ENCODE results near the gene CDKN2AIP.
"Not testable (repeated sequence)": the region's sequence is repeated elsewhere in the genome, so short reads cannot be mapped to it uniquely, and the experiment has no call there.

Gene CDKN2AIP

GRCh38 chr4:183449193-183449882, 4.9 kb downstream of the CDKN2AIP start:
- no peak for DNase-seq

DNA sequence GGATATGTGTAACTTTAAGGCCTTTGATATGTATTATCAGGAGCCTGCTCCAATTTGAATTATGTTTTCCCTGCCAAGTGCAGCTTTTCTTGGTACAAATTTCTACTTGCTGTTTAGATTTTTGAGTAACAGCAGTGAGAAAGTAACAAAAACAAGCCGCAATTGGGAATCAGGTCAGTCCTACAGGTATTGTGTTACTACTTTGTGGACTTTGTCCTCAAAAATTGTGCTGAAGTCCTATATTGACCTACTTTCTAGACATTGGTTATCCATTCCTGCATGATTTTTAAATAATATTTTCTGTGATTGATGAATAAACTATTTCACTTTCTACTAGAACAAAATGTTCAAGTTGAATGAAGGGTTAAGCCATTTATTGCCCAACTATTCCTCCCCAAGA, 5.7 kb downstream of the CDKN2AIP start:
- DNase-seq: no peak

- no peak for DNase-seq
These were observed 11.2 kb downstream of the CDKN2AIP start for GRCh38 chr4:183455431-183456195.

GRCh38 chr4:183458005-183458404, 13.6 kb downstream of the CDKN2AIP start:
- DNase-seq: no peak

GRCh38 chr4:183463903-183464619, 19.6 kb downstream of the CDKN2AIP start:
- DNase-seq: not testable (repeated sequence)

DNA sequence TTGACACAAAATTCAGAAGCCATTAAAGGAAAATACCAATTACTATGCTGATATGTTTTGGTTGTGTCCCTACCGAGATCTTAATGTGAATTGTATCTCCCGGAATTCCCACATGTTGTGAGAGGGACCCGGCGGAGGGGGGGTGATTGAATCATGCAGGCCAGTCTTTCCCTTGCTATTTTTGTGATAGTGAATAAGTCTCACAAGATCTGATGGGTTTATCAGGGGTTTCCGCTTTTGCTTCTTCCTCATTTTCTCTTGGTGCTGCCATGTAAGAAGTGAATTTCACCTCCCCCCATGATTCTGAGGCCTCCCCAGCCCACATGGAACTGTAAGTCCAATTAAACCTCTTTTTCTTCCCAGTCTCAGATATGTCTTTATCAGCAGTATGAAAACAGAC, 21.4 kb downstream of the CDKN2AIP start:
- DNase-seq: not testable (repeated sequence)

DNA sequence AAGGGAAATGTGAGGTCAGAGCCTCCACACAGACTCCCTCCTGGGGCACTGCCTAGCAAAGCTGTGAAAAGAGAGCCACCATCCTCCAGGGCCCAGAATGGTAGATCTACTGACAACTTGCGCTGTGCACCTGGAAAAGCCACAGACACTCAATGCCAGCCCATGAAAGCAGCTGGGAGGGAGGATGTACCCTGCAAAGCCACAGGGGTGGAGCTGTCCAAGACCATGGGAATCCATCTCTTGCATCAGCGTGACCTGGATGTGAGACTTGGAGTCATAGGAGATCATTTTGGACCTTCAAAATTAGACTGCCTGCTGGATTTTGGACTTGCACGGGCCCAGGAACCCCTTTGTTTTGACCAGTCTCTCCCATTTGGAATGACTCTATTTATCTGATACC, 22.8 kb downstream of the CDKN2AIP start:
- DNase-seq: no peak

DNA sequence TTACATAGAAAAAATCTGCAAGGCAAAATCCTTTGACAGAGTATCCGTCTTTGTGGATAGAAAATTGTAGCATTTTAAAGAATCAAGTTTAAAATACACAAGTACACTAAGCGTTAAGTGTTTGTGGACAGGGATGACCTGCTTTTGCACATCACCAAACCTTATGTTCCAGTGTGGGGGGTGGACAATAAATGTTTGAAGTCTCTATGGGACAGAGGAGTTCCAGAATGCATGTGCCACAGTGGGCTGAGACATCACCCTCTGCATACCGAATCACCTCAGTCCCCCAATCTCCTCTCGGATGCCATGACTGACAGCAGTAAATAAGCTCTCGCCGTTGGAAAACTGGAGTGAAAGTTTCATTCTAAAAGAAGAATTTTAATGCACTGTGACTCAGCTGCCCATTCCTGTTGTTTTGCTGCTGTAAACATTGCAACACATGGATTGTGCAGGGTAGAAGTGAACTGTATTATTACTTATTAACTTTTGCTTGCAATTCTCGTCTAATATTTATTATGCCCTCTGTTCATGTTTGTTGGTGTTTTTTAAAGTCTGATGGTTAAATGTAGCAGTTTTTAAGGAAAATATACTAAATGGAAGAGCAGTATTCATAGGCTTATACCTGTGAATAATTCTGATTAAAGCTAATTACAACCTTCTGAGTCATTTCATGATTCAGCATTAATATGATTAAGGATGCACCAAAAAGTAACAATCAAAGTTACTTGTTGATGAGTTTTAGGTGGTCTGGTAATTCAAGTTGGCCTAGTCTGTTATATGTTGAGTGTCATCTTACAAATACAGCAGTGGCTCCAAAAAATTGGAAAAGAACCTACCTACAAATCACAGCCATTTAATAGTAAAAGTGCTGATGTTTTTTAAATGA, 24.0 kb downstream of the CDKN2AIP start:
- DNase-seq: no peak

GRCh38 chr4:183469285-183469684, 24.8 kb downstream of the CDKN2AIP start:
- no peak for DNase-seq

- no peak for DNase-seq
These were observed 25.5 kb downstream of the CDKN2AIP start for GRCh38 chr4:183469936-183470335.

GRCh38 chr4:183470821-183471220, 26.4 kb downstream of the CDKN2AIP start:
- no peak for DNase-seq

- no peak for DNase-seq
These were observed 27.7 kb downstream of the CDKN2AIP start for GRCh38 chr4:183471946-183472708.

DNA sequence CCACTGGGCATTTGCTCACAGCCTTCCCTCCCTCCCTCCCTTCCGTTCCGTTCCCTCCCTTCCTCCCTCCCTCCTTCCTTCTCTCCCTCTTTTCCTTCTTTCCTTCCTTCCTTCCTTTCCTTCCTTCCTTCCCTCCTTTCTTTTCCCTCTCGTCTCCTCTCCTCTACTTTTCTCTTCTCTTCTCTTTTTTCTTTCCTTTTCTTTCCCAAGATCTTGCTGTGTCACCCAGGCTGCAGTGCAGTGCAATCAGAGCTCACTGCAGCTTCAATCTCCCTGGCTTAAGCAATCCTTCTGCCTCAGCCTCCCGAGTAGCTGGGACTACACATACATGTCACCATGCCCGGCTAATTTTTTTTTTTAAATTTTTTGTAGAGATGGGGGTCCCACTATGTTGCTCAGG, 33.7 kb downstream of the CDKN2AIP start:
- DNase-seq: no peak

GRCh38 chr4:183478926-183479325, 34.5 kb downstream of the CDKN2AIP start:
- DNase-seq: no peak

GRCh38 chr4:183482515-183483095, 38.2 kb downstream of the CDKN2AIP start:
- not testable (repeated sequence) for DNase-seq

GRCh38 chr4:183483997-183484396, 39.6 kb downstream of the CDKN2AIP start:
- DNase-seq: no peak

- no peak for DNase-seq
These were observed 41.1 kb downstream of the CDKN2AIP start for GRCh38 chr4:183485411-183486160.

DNA sequence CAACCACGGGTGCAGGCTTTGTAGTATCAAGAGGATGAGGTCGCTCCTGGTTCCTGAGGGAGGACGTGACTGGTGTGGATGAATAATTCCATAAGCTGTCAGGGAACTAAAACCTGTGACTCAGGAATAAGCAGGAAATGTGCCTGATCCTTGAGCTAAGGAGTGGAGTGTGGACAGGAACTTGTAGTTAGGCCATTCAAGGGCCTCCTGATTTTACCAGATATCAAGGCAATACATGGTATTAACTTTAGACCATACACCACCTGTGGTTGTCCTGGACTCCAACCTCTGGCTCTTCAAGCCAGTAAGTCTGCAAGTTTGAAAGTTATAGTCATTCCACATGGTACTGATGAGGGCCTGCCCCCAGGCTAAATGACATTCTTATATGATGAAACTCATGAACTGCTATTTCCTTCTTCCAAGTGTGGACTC, 48.4 kb downstream of the CDKN2AIP start:
- DNase-seq: no peak

GRCh38 chr4:183493246-183493645, 48.8 kb downstream of the CDKN2AIP start:
- no peak for DNase-seq

DNA sequence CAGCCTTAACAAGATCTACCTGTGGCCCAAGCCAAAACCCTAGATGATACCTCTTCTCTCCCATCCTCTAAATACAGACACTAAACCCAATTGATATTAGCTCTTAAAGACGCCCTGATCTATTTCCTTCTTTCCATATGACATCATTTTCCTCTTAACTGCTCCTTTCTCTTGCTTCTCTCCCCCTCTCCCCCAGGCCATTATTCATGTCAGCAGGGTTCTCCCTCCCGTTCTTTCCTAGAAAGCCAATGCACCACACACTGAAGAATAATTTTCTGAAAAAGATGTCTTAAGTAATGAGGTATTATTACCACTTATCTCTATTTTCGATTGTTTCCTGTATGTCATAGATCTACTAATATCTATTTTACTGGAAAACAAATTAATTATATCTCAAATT, 50.7 kb downstream of the CDKN2AIP start:
- DNase-seq: no peak
